Gastrocnemius medialis (tissue), 4 donors: ENCODE data around the gene SLFN11.

ENCODE experiments used
- POLR2A ChIP-seq, 2 donors: fragments of 450-650 bp; IDR thresholded peaks; one replicate each; pipeline ENCODE4 v1.6.1; 2017; ENCODE audit warnings: antibody characterized with exemption in 2 of 2, mild to moderate bottlenecking in 2 of 2, moderate library complexity in 2 of 2
- TF ChIP-seq, protein P1 (sequence below), 5 experiments: fragments of 450-650 bp in 3 of 5; fragments of 200-600 bp in 2 of 5; sonication (generic) in 2 of 5; IDR thresholded peaks in 4 of 5; conservative IDR thresholded peaks in 1 of 5; 1 replicate in 4 of 5; 2 replicates in 1 of 5; pipeline ENCODE4 v1.5.1; 2016 to 2019; ENCODE audit warnings: antibody characterized with exemption in 5 of 5, mild to moderate bottlenecking in 3 of 5, moderate library complexity in 3 of 5

DNA sequence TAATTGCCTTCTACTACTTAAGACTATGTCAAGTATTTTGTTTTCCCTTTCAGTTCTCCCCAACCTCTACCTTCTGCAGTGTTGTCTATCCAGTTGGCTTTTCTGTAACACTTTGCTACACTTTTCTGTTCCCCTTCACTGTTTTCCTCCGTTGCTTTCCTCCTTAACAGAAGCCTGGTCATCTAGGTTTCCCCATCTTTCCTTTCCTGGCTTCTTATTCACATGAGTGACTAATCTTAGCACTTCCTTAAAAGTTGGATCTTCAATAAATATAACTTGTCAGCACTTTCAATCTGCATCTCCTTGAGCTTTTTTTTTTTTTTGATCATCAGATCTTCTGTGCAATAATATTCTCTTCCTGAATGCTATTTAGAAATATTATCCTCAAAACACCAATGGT is 2.8 kb upstream of the SLFN11 start:
- TF ChIP-seq, protein P1, sequence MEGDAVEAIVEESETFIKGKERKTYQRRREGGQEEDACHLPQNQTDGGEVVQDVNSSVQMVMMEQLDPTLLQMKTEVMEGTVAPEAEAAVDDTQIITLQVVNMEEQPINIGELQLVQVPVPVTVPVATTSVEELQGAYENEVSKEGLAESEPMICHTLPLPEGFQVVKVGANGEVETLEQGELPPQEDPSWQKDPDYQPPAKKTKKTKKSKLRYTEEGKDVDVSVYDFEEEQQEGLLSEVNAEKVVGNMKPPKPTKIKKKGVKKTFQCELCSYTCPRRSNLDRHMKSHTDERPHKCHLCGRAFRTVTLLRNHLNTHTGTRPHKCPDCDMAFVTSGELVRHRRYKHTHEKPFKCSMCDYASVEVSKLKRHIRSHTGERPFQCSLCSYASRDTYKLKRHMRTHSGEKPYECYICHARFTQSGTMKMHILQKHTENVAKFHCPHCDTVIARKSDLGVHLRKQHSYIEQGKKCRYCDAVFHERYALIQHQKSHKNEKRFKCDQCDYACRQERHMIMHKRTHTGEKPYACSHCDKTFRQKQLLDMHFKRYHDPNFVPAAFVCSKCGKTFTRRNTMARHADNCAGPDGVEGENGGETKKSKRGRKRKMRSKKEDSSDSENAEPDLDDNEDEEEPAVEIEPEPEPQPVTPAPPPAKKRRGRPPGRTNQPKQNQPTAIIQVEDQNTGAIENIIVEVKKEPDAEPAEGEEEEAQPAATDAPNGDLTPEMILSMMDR (IDR thresholded peaks at IDR 0.05 in 4 of 5, conservative IDR thresholded peaks at IDR 0.05 in 1 of 5): no peak
- TF ChIP-seq POLR2A (IDR thresholded peaks at IDR 0.05): no peak
